Endodermal cell (in vitro differentiated cells): Measurements from ENCODE around the gene CLEC16A. TPM values are rescaled to one million over a fixed set of nuclear protein-coding genes. Genes with fewer than 3 reads are reported as not detected.
A peak's percentile ranks its signal among the peaks of the same experiment; 100 is the strongest.

Experiments used
- DNase-seq: peaks from one replicate; pipeline ENCODE4 v3.0.0-alpha.2; 2017
- H3K27ac ChIP-seq: 2 replicates; pipeline ENCODE4 v1.5.1; 2013; ENCODE audit warnings: mild to moderate bottlenecking, low read depth, low read length, moderate library complexity
- H3K27me3 ChIP-seq: 2 replicates; pipeline ENCODE4 v1.6.1; 2013; ENCODE audit warnings: mild to moderate bottlenecking, low read length, moderate library complexity; ENCODE audit not compliant: insufficient read depth, control insufficient read depth, poor library complexity, severe bottlenecking
- H3K36me3 ChIP-seq: 2 replicates; pipeline ENCODE4 v1.7.0; 2013; ENCODE audit warnings: mild to moderate bottlenecking, low read length, moderate library complexity; ENCODE audit not compliant: control insufficient read depth, insufficient read depth
- H3K4me1 ChIP-seq: one replicate; pipeline ENCODE4 v1.7.0; 2013; ENCODE audit warnings: low read length; ENCODE audit not compliant: control insufficient read depth, insufficient read depth
- H3K4me3 ChIP-seq: 2 replicates; pipeline ENCODE4 v1.5.1; 2013; ENCODE audit warnings: mild to moderate bottlenecking, low read length, moderate library complexity
- H3K9ac ChIP-seq: 2 replicates; pipeline ENCODE4 v1.6.1; 2013; ENCODE audit warnings: mild to moderate bottlenecking, low read length, moderate library complexity; ENCODE audit not compliant: poor library complexity, severe bottlenecking; ENCODE audit errors: extremely low read depth
- H3K9me3 ChIP-seq: 2 replicates; pipeline ENCODE4 v1.6.1; 2013; ENCODE audit warnings: mild to moderate bottlenecking, low read length, moderate library complexity; ENCODE audit not compliant: control insufficient read depth
- H3K27ac Mint-ChIP-seq: 2 replicates; pipeline ENCODE4 v1.8.0; 2020; ENCODE audit warnings: mixed read lengths
- H3K27me3 Mint-ChIP-seq: 2 replicates; pipeline ENCODE4 v1.8.0; 2021; ENCODE audit warnings: mild to moderate bottlenecking, mixed read lengths; ENCODE audit not compliant: insufficient read depth
- H3K36me3 Mint-ChIP-seq: 2 replicates; pipeline ENCODE4 v1.8.0; 2020; ENCODE audit warnings: low read depth, mixed read lengths
- H3K4me1 Mint-ChIP-seq: 2 replicates; pipeline ENCODE4 v1.8.0; 2020; ENCODE audit warnings: mixed read lengths
- H3K4me3 Mint-ChIP-seq: 2 replicates; pipeline ENCODE4 v1.8.0; 2020; ENCODE audit warnings: mild to moderate bottlenecking, moderate library complexity, mixed read lengths
- H3K9me3 Mint-ChIP-seq: 2 replicates; pipeline ENCODE4 v1.8.0; 2020; ENCODE audit warnings: mild to moderate bottlenecking, mixed read lengths
- WGBS, 2 experiments: methylation state at CpG; one replicate each; pipeline versions ENCODE4 v1.1.5 to v1.1.7; 2013; ENCODE audit warnings: missing lambda C conversion rate in 2 of 2, mixed read lengths in 1 of 2; ENCODE audit not compliant: insufficient coverage in 1 of 2, insufficient read length in 1 of 2; 5-methylcytosine and 5-hydroxymethylcytosine counted together
- total RNA-seq, 2 donors: library from RNA; stranded (reverse); fragmentation: NEBNext Ultra II Directional in 1 of 2; extraction: Animal tissue kit (Norgen Biotek cat#: 25700) in 1 of 2; gene quantifications; 2 replicates in 1 of 2; 3 replicates in 1 of 2; pipeline ENCODE4 v1.2.1, GENCODE V29; 2021
- TF ChIP-seq, protein P1 (sequence below): fragments of 200-600 bp; sonication (generic); conservative IDR thresholded peaks from 2 replicates; pipeline ENCODE4 v1.5.0; 2021; ENCODE audit warnings: antibody characterized with exemption, mild to moderate bottlenecking

Gene CLEC16A
- total RNA-seq, 2 donors from 2014 or later, result 19.5 to 28.3 TPM

- H3K36me3 ChIP-seq, result peaks cover 13% of the 10 kb centered on the region
- WGBS, 2 experiments, result 92 to 96% methylated on average over 4 of the region's 4 CpGs
- TF ChIP-seq, protein P1, sequence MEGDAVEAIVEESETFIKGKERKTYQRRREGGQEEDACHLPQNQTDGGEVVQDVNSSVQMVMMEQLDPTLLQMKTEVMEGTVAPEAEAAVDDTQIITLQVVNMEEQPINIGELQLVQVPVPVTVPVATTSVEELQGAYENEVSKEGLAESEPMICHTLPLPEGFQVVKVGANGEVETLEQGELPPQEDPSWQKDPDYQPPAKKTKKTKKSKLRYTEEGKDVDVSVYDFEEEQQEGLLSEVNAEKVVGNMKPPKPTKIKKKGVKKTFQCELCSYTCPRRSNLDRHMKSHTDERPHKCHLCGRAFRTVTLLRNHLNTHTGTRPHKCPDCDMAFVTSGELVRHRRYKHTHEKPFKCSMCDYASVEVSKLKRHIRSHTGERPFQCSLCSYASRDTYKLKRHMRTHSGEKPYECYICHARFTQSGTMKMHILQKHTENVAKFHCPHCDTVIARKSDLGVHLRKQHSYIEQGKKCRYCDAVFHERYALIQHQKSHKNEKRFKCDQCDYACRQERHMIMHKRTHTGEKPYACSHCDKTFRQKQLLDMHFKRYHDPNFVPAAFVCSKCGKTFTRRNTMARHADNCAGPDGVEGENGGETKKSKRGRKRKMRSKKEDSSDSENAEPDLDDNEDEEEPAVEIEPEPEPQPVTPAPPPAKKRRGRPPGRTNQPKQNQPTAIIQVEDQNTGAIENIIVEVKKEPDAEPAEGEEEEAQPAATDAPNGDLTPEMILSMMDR, result no peak
These were observed 225.3 kb downstream of the CLEC16A start for GRCh38 chr16:11169641-11170040.

GRCh38 chr16:11170201-11170600 is 225.8 kb downstream of the CLEC16A start:
- Histone ChIP-seq H3K27ac (no peak overlapping the region), H3K27me3 (no peaks in the 10 kb centered on the region), H3K36me3 (peaks cover 13% of the 10 kb centered on the region), H3K4me1 (no peaks in the 10 kb centered on the region), H3K4me3 (no peak overlapping the region), H3K9ac (no peak overlapping the region), H3K9me3 (no peaks in the 10 kb centered on the region)
- Mint-ChIP-seq H3K9me3 (no peaks in the 10 kb centered on the region), H3K27me3 (no peaks in the 10 kb centered on the region), H3K4me3 (no peak overlapping the region), H3K4me1 (no peaks in the 10 kb centered on the region), H3K36me3 (peaks cover 28% of the 10 kb centered on the region), H3K27ac (peak overlapping the region; percentile 14)
- TF ChIP-seq, protein P1, result no peak
- WGBS, 2 experiments, result 94 to 100% methylated on average over 7 of the region's 7 CpGs
- no peak for DNase-seq

More at GRCh38 chr16:11169641-11170040, 225.3 kb downstream of the CLEC16A start:
- Histone ChIP-seq H3K4me3 (no peak overlapping the region), H3K9me3 (no peaks in the 10 kb centered on the region), H3K27ac (no peak overlapping the region), H3K4me1 (no peaks in the 10 kb centered on the region), H3K27me3 (no peaks in the 10 kb centered on the region), H3K9ac (no peak overlapping the region)
- no peaks in the 10 kb centered on the region for H3K4me1 Mint-ChIP-seq
- H3K4me3 Mint-ChIP-seq, result no peak overlapping the region
- no peak for DNase-seq
- peaks cover 24% of the 10 kb centered on the region for H3K36me3 Mint-ChIP-seq
- H3K27me3 Mint-ChIP-seq, result no peaks in the 10 kb centered on the region
- no peak overlapping the region for H3K27ac Mint-ChIP-seq
- no peaks in the 10 kb centered on the region for H3K9me3 Mint-ChIP-seq

GRCh38 chr16:11170696-11171447 is 226.5 kb downstream of the CLEC16A start:
- 89 to 91% methylated on average over 12 to 19 of the region's 19 CpGs for WGBS, 2 experiments
- H3K27ac Mint-ChIP-seq, result no peak overlapping the region
- H3K4me1 Mint-ChIP-seq, result no peaks in the 10 kb centered on the region
- TF ChIP-seq, protein P1, result no peak
- Histone ChIP-seq H3K27ac (no peak overlapping the region), H3K27me3 (no peaks in the 10 kb centered on the region), H3K36me3 (peaks cover 13% of the 10 kb centered on the region), H3K4me1 (no peaks in the 10 kb centered on the region), H3K4me3 (no peak overlapping the region), H3K9me3 (no peaks in the 10 kb centered on the region), H3K9ac (no peak overlapping the region)
- no peak overlapping the region for H3K4me3 Mint-ChIP-seq
- peaks cover 28% of the 10 kb centered on the region for H3K36me3 Mint-ChIP-seq
- no peak for DNase-seq
- no peaks in the 10 kb centered on the region for H3K27me3 Mint-ChIP-seq
- H3K9me3 Mint-ChIP-seq, result no peaks in the 10 kb centered on the region
